Measurements from ENCODE around the gene FRG2C.
"Not testable (repeated sequence)": the region's sequence is repeated elsewhere in the genome, so short reads cannot be mapped to it uniquely, and the experiment has no call there.

- not testable (repeated sequence) for TF ChIP-seq CTCF (IDR thresholded peaks at IDR 0.05); EP300 (IDR thresholded peaks at IDR 0.05; ENCODE audit: borderline replicate concordance in 1 of 2, low read depth in 1 of 2, low read length in 1 of 2); TEAD4 (IDR thresholded peaks at IDR 0.05; ENCODE audit: borderline replicate concordance, insufficient read depth); NFIC (IDR thresholded peaks at IDR 0.05; ENCODE audit: borderline replicate concordance); REST (IDR thresholded peaks at IDR 0.05; ENCODE audit: low read depth, low read length); GABPA (IDR thresholded peaks at IDR 0.05; ENCODE audit: low read depth)
Measured at GRCh38 chr3:75664028-75664427, at the start of gene FRG2C.

Data from SK-N-SH (cell line).